Upper lobe of left lung (tissue), 4 donors: Measurements from ENCODE around the gene ARID5A.

ENCODE experiments used
- EP300 ChIP-seq, 4 donors: sonication (generic); formaldehyde crosslinking; IDR thresholded peaks; one replicate each; pipeline ENCODE4 v1.5.1; 2017; ENCODE audit warnings: antibody characterized with exemption in 4 of 4, control low read depth in 2 of 4
- POLR2A ChIP-seq, 4 donors: fragments of 450-650 bp; IDR thresholded peaks; one replicate each; pipeline ENCODE4 v1.5.1; 2016 to 2017; ENCODE audit warnings: antibody characterized with exemption in 4 of 4, mild to moderate bottlenecking in 2 of 4
- POLR2AphosphoS5 ChIP-seq, 2 donors: sonication (generic); formaldehyde crosslinking; IDR thresholded peaks; one replicate each; pipeline ENCODE4 v1.5.1; 2017; ENCODE audit warnings: antibody characterized with exemption in 2 of 2
- TF ChIP-seq, protein P1 (sequence below), 6 experiments: fragments of 450-650 bp in 4 of 6; fragments of 200-600 bp in 2 of 6; sonication (generic) in 2 of 6; IDR thresholded peaks; one replicate each; pipeline ENCODE4 v1.5.1; 2016 to 2019; ENCODE audit warnings: antibody characterized with exemption in 6 of 6

DNA sequence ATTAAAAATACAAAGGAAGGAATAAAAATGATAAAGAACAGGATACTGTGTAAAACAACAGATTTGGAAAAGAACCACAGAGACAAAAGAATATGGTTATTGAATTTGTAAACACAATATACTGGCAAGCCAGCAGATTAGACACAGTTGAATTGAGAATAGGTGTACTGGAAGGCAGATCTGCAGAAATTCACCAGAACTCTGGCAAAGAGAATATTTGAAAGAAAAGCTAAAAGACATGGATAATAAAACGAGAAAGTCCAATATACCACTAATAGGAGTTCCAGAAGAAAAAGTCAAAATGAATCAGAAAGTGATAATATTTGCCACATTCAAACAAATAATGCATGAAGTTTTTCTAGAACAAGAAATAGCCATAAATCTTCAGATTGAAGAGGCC lies 19.5 kb upstream of the ARID5A start:
- TF ChIP-seq POLR2AphosphoS5 (IDR thresholded peaks at IDR 0.05) (no peak), POLR2A (IDR thresholded peaks at IDR 0.05) (no peak), EP300 (IDR thresholded peaks at IDR 0.05) (no peak)
- TF ChIP-seq, protein P1, sequence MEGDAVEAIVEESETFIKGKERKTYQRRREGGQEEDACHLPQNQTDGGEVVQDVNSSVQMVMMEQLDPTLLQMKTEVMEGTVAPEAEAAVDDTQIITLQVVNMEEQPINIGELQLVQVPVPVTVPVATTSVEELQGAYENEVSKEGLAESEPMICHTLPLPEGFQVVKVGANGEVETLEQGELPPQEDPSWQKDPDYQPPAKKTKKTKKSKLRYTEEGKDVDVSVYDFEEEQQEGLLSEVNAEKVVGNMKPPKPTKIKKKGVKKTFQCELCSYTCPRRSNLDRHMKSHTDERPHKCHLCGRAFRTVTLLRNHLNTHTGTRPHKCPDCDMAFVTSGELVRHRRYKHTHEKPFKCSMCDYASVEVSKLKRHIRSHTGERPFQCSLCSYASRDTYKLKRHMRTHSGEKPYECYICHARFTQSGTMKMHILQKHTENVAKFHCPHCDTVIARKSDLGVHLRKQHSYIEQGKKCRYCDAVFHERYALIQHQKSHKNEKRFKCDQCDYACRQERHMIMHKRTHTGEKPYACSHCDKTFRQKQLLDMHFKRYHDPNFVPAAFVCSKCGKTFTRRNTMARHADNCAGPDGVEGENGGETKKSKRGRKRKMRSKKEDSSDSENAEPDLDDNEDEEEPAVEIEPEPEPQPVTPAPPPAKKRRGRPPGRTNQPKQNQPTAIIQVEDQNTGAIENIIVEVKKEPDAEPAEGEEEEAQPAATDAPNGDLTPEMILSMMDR (IDR thresholded peaks at IDR 0.05), result no peak
